Measurements from ENCODE around the gene EPHA2.

Gene EPHA2

GRCh38 chr1:16092097-16092922 lies 63.6 kb downstream of the EPHA2 start:
- no peak for DNase-seq (ENCODE audit: low spot score)

- DNase-seq (ENCODE audit: low spot score), result no peak
Observed at GRCh38 chr1:16091296-16091695, 64.6 kb downstream of the EPHA2 start.

GRCh38 chr1:16090076-16090826 lies 65.6 kb downstream of the EPHA2 start:
- DNase-seq (ENCODE audit: low spot score), result no peak

- no peak for DNase-seq (ENCODE audit: low spot score)
Observed at GRCh38 chr1:16088996-16089395, 66.9 kb downstream of the EPHA2 start.

GRCh38 chr1:16088351-16088911 lies 67.4 kb downstream of the EPHA2 start:
- no peak for DNase-seq (ENCODE audit: low spot score)

GRCh38 chr1:16087733-16088132 lies 68.1 kb downstream of the EPHA2 start:
- DNase-seq (ENCODE audit: low spot score), result no peak

GRCh38 chr1:16085522-16085921 lies 70.3 kb downstream of the EPHA2 start:
- DNase-seq (ENCODE audit: low spot score), result no peak

- no peak for DNase-seq (ENCODE audit: low spot score)
Observed at GRCh38 chr1:16083486-16083885, 72.4 kb downstream of the EPHA2 start.

- peak; percentile 60 for DNase-seq (ENCODE audit: low spot score)
Observed at GRCh38 chr1:16082283-16083038, 73.4 kb downstream of the EPHA2 start.

GRCh38 chr1:16081636-16082035 lies 74.2 kb downstream of the EPHA2 start:
- DNase-seq (ENCODE audit: low spot score), result no peak

GRCh38 chr1:16080422-16081150 lies 75.3 kb downstream of the EPHA2 start:
- no peak for DNase-seq (ENCODE audit: low spot score)

- peak; percentile 75 for DNase-seq (ENCODE audit: low spot score)
Observed at GRCh38 chr1:16078925-16079656, 76.8 kb downstream of the EPHA2 start.

GRCh38 chr1:16077406-16078245 lies 78.2 kb downstream of the EPHA2 start:
- no peak for DNase-seq (ENCODE audit: low spot score)

- no peak for DNase-seq (ENCODE audit: low spot score)
Observed at GRCh38 chr1:16076865-16077238, 79.0 kb downstream of the EPHA2 start.

- DNase-seq (ENCODE audit: low spot score), result no peak
Observed at GRCh38 chr1:16076031-16076864, 79.6 kb downstream of the EPHA2 start.

- DNase-seq (ENCODE audit: low spot score), result no peak
Observed at GRCh38 chr1:16075337-16076030, 80.4 kb downstream of the EPHA2 start.
